CD4-positive, alpha-beta memory T cell (primary cell): ENCODE data around the gene TEAD1. TPM values are rescaled to one million over a fixed set of nuclear protein-coding genes. Genes with fewer than 3 reads are reported as not detected.

ENCODE experiments used
- CTCF ChIA-PET: fragments of 350-600 bp; sonication (Branson Sonifier 250); formaldehyde crosslinking; loops from one replicate; lab custom pipeline; 2021; ENCODE audit warnings: inconsistent platforms; ENCODE audit not compliant: partially characterized antibody; lab: Charles Lee
- POLR2A ChIA-PET: fragments of 350-600 bp; sonication (Branson Sonifier 250); formaldehyde crosslinking; loops from one replicate; lab custom pipeline; 2021; ENCODE audit not compliant: partially characterized antibody; lab: Charles Lee
- DNase-seq, 5 donors: peaks; one replicate each; pipeline versions ENCODE4 v3.0.0 to v3.0.0-alpha.2; 2020 to 2022; ENCODE audit warnings: mixed read lengths in 1 of 5
- H3K27ac ChIP-seq: one replicate; pipeline ENCODE4 v1.7.0; 2013; ENCODE audit warnings: low read depth, low read length
- H3K27me3 ChIP-seq: 2 replicates; pipeline ENCODE4 v1.7.0; 2013; ENCODE audit warnings: mild to moderate bottlenecking, low read length, moderate library complexity; ENCODE audit not compliant: insufficient read depth
- H3K36me3 ChIP-seq: 2 replicates; pipeline ENCODE4 v1.7.0; 2013; ENCODE audit warnings: mild to moderate bottlenecking, low read length, moderate library complexity; ENCODE audit not compliant: insufficient read depth
- H3K4me1 ChIP-seq: 2 replicates; pipeline ENCODE4 v1.7.0; 2013; ENCODE audit warnings: mild to moderate bottlenecking, low read length, moderate library complexity; ENCODE audit not compliant: insufficient read depth
- H3K4me3 ChIP-seq, 2 donors: one replicate each; pipeline ENCODE4 v1.7.0; 2013; ENCODE audit warnings: low read length in 2 of 2, mild to moderate bottlenecking in 1 of 2
- H3K9me3 ChIP-seq, 2 donors: one replicate each; pipeline ENCODE4 v1.7.0; 2013; ENCODE audit warnings: low read length in 2 of 2, control low read depth in 1 of 2; ENCODE audit not compliant: control insufficient read depth in 1 of 2
- H3K27ac Mint-ChIP-seq, 7 donors: one replicate each; pipeline ENCODE4 v1.8.0; 2020 to 2021; ENCODE audit warnings: mixed read lengths in 7 of 7, mild to moderate bottlenecking in 6 of 7, inconsistent platforms in 3 of 7, moderate library complexity in 3 of 7
- H3K27me3 Mint-ChIP-seq, 2 donors: one replicate each; pipeline ENCODE4 v1.8.0; 2020 to 2021; ENCODE audit warnings: mixed read lengths in 2 of 2
- H3K36me3 Mint-ChIP-seq, 2 donors: one replicate each; pipeline ENCODE4 v1.8.0; 2020 to 2021; ENCODE audit warnings: mixed read lengths in 2 of 2, inconsistent platforms in 1 of 2, mild to moderate bottlenecking in 1 of 2
- H3K4me1 Mint-ChIP-seq, 4 donors: one replicate each; pipeline ENCODE4 v1.8.0; 2020 to 2021; ENCODE audit warnings: mixed read lengths in 4 of 4, mild to moderate bottlenecking in 1 of 4
- H3K4me3 Mint-ChIP-seq, 8 donors: one replicate each; pipeline ENCODE4 v1.8.0; 2020 to 2021; ENCODE audit warnings: mixed read lengths in 8 of 8, mild to moderate bottlenecking in 7 of 8, moderate library complexity in 6 of 8, inconsistent platforms in 3 of 8
- H3K9me3 Mint-ChIP-seq, 8 donors: one replicate each; pipeline ENCODE4 v1.8.0; 2020 to 2021; ENCODE audit warnings: mixed read lengths in 8 of 8, mild to moderate bottlenecking in 5 of 8, inconsistent platforms in 3 of 8, moderate library complexity in 1 of 8
- intact Hi-C: fragments of 100-400 bp; cut with micrococcal nuclease; formaldehyde crosslinking; loops from one replicate; pipeline ENCODE4 v1.15.1; 2023
- polyA plus RNA-seq, 2 donors: library from polyadenylated mRNA; unstranded; fragments of 300-500 nt; fragmentation: Illumina TruSeq; gene quantifications; one replicate each; pipeline ENCODE4 v1.2.3, GENCODE V29; 2021
- total RNA-seq, 2 experiments: library from RNA; stranded (reverse); gene quantifications; one replicate each; pipeline ENCODE4 v1.2.3, GENCODE V29; 2021

TEAD1 gene
- total and polyA plus RNA-seq, 4 experiments from 2014 or later = 0.15 to 1.1 (median 0.52) TPM; not detected in 1

DNA sequence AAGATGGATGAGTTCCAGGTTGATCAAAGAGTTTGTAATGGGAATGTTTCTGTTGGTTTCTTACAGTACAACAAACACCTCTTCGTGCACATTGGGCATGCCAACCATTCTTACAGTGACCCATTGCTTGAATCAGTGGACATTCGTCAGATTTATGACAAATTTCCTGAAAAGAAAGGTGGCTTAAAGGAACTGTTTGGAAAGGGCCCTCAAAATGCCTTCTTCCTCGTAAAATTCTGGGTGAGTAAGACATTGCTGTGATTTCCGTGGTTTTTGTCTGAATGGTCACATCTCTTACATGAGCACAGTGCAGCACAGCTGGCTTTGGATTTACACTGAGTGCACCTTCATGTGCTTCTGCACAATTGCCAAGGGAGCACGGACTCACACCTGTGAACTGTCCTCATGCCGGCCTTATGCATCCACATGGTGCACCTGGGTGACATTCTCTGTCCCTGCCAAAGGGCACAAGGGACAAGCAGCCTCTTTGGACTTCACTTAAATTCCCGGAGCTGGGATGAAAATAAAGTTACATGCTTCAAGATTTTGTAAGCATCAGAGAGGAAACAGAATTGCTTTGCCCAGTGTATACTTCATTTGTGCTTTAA, 227.8 kb downstream of the TEAD1 start:
- H3K4me1 Mint-ChIP-seq = peaks cover 0 to 3% (median 0%) of the 10 kb centered on the region in 4 donors
- no peaks in the 10 kb centered on the region for H3K27me3 ChIP-seq
- ChIA-PET CTCF (interaction anchor here (0.6 to 1.3 kb wide), 5 partner anchors 13 to 1115 kb away, joined by 3 to 6 read pairs (median 4); no protein-coding TSS in a partner anchor), POLR2A (no interaction called here)
- no peak overlapping the region for H3K27ac ChIP-seq
- intact Hi-C loops = no loop called here
- no peak overlapping the region for H3K27ac Mint-ChIP-seq
- H3K4me1 ChIP-seq = no peaks in the 10 kb centered on the region
- H3K9me3 Mint-ChIP-seq = no peaks in the 10 kb centered on the region
- no peaks in the 10 kb centered on the region for H3K9me3 ChIP-seq
- no peaks in the 10 kb centered on the region for H3K36me3 Mint-ChIP-seq
- H3K4me3 ChIP-seq = no peak overlapping the region
- no peak overlapping the region for H3K4me3 Mint-ChIP-seq
- no peak for DNase-seq
- peaks cover 3 to 12% of the 10 kb centered on the region in 2 donors for H3K27me3 Mint-ChIP-seq
- H3K36me3 ChIP-seq = no peaks in the 10 kb centered on the region

- ChIA-PET POLR2A (no interaction called here), CTCF (interaction anchor here (0.9 to 1.3 kb wide), 3 partner anchors 14 to 1116 kb away, joined by 3 to 6 read pairs (median 4); no protein-coding TSS in a partner anchor)
- Mint-ChIP-seq H3K4me1 (peaks cover 0 to 3% (median 0%) of the 10 kb centered on the region in 4 donors), H3K9me3 (no peaks in the 10 kb centered on the region), H3K36me3 (no peaks in the 10 kb centered on the region), H3K4me3 (no peak overlapping the region), H3K27me3 (peaks cover 3 to 10% of the 10 kb centered on the region in 2 donors), H3K27ac (no peak overlapping the region)
- Histone ChIP-seq H3K27me3 (no peaks in the 10 kb centered on the region), H3K4me1 (no peaks in the 10 kb centered on the region), H3K9me3 (no peaks in the 10 kb centered on the region), H3K36me3 (no peaks in the 10 kb centered on the region), H3K27ac (no peak overlapping the region), H3K4me3 (no peak overlapping the region)
- intact Hi-C loops = no loop called here
- DNase-seq = no peak
Measured at GRCh38 chr11:12902791-12903486, 228.7 kb downstream of the TEAD1 start.

DNA sequence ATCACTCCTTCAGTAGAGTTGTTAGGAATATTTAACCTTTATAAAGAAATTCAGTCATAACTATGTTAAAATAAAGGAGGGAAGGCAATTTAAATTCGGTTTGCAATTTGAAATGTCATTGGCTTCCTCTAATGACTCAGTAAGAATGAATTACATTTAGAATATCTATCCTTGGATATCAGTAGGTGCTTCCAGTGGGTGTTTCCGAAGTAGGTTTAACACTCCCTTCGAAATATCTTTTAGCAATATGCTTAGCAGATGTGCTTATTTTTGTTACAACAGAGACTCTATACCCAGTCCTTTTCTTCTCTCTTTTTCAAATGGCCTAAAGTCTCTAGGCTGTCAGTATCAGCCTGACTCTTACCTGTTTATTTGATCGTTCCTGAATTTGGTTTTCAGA, 231.2 kb downstream of the TEAD1 start:
- Histone ChIP-seq H3K27ac (no peak overlapping the region), H3K4me1 (no peaks in the 10 kb centered on the region), H3K9me3 (no peaks in the 10 kb centered on the region), H3K36me3 (no peaks in the 10 kb centered on the region), H3K4me3 (no peak overlapping the region), H3K27me3 (no peaks in the 10 kb centered on the region)
- intact Hi-C loops = no loop called here
- Mint-ChIP-seq H3K27ac (no peak overlapping the region), H3K4me1 (peaks cover 0 to 3% (median 0%) of the 10 kb centered on the region in 4 donors), H3K4me3 (no peak overlapping the region), H3K36me3 (no peaks in the 10 kb centered on the region), H3K9me3 (no peaks in the 10 kb centered on the region), H3K27me3 (peaks cover 2 to 8% of the 10 kb centered on the region in 2 donors)
- ChIA-PET POLR2A (no interaction called here), CTCF (no interaction called here)
- DNase-seq = no peak

GRCh38 chr11:12906501-12906900, 232.3 kb downstream of the TEAD1 start:
- intact Hi-C loops = no loop called here
- no peak for DNase-seq
- Mint-ChIP-seq H3K36me3 (no peaks in the 10 kb centered on the region), H3K27me3 (peaks cover 2 to 8% of the 10 kb centered on the region in 2 donors), H3K27ac (no peak overlapping the region), H3K4me3 (no peak overlapping the region), H3K4me1 (no peaks in the 10 kb centered on the region), H3K9me3 (no peaks in the 10 kb centered on the region)
- Histone ChIP-seq H3K36me3 (no peaks in the 10 kb centered on the region), H3K9me3 (no peaks in the 10 kb centered on the region), H3K27me3 (no peaks in the 10 kb centered on the region), H3K4me1 (no peaks in the 10 kb centered on the region), H3K27ac (no peak overlapping the region), H3K4me3 (no peak overlapping the region)
- ChIA-PET POLR2A (no interaction called here), CTCF (interaction anchor here (0.8 kb wide), 1 partner anchor 9 kb away, joined by 3 read pairs; no protein-coding TSS in a partner anchor)

GRCh38 chr11:12909879-12910278, 235.7 kb downstream of the TEAD1 start:
- H3K4me1 ChIP-seq = no peaks in the 10 kb centered on the region
- Mint-ChIP-seq H3K36me3 (no peaks in the 10 kb centered on the region), H3K27me3 (peaks cover 0 to 14% of the 10 kb centered on the region in 2 donors), H3K4me3 (no peak overlapping the region), H3K4me1 (peaks cover 0 to 1% (median 0%) of the 10 kb centered on the region in 4 donors), H3K27ac (no peak overlapping the region), H3K9me3 (peaks cover 0 to 2% (median 0%) of the 10 kb centered on the region in 8 donors)
- CTCF ChIA-PET = interaction anchor here (1.5 to 1.6 kb wide), 2 partner anchors 14 to 21 kb away, joined by 3 to 8 read pairs; no protein-coding TSS in a partner anchor
- H3K36me3 ChIP-seq = no peaks in the 10 kb centered on the region
- no peak overlapping the region for H3K27ac ChIP-seq
- intact Hi-C loops = no loop called here
- no peak overlapping the region for H3K4me3 ChIP-seq
- H3K27me3 ChIP-seq = no peaks in the 10 kb centered on the region
- no peak for DNase-seq
- POLR2A ChIA-PET = no interaction called here
- no peaks in the 10 kb centered on the region for H3K9me3 ChIP-seq

DNA sequence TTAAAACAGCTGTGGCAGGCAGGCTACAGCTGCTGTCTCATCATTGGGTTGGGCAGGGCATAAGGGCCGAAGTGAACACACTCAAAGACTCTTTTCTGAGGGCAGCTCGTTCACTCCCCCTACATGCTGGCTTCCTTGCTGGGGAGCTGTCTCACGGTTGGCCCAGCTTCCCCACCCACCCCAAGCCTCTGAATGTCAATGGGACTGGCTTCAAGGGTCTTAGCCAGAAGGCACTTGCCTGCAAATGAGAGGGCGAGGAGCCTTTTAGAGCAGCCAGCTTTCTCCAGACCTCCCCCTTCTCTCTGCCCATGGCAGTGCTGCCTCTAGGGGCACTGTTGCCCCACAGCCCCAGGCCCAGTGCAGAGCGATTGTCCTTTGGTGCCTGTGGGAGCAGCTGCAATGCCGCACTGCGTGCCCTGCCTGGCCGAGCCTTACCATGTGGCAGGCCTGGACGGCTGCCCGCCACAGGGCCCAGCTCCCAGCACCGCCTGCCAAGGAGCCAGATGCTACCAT, 240.2 kb downstream of the TEAD1 start:
- Histone ChIP-seq H3K4me1 (no peaks in the 10 kb centered on the region), H3K27me3 (no peaks in the 10 kb centered on the region), H3K4me3 (no peak overlapping the region), H3K9me3 (no peaks in the 10 kb centered on the region), H3K27ac (no peak overlapping the region), H3K36me3 (no peaks in the 10 kb centered on the region)
- CTCF ChIA-PET = interaction anchor here (1.0 to 2.1 kb wide), 3 partner anchors 9 to 32 kb away, joined by 3 to 5 read pairs (median 4); no protein-coding TSS in a partner anchor
- Mint-ChIP-seq H3K4me3 (no peak overlapping the region), H3K9me3 (peaks cover 0 to 4% (median 0%) of the 10 kb centered on the region in 8 donors), H3K27me3 (peaks cover 11 to 15% of the 10 kb centered on the region in 2 donors), H3K36me3 (no peaks in the 10 kb centered on the region), H3K27ac (no peak overlapping the region), H3K4me1 (peaks cover 0 to 1% (median 0%) of the 10 kb centered on the region in 4 donors)
- no peak for DNase-seq
- POLR2A ChIA-PET = no interaction called here
- intact Hi-C loops = no loop called here

- intact Hi-C loops = no loop called here
- Mint-ChIP-seq H3K4me3 (no peak overlapping the region), H3K9me3 (peaks cover 0 to 4% (median 0%) of the 10 kb centered on the region in 8 donors), H3K27ac (no peak overlapping the region), H3K4me1 (peaks cover 0 to 1% (median 0%) of the 10 kb centered on the region in 4 donors), H3K36me3 (no peaks in the 10 kb centered on the region), H3K27me3 (peaks cover 11 to 15% of the 10 kb centered on the region in 2 donors)
- no peak overlapping the region for H3K4me3 ChIP-seq
- no peaks in the 10 kb centered on the region for H3K36me3 ChIP-seq
- no peak overlapping the region for H3K27ac ChIP-seq
- ChIA-PET CTCF (interaction anchor here (1.0 to 2.1 kb wide), 3 partner anchors 8 to 32 kb away, joined by 3 to 5 read pairs (median 4); no protein-coding TSS in a partner anchor), POLR2A (no interaction called here)
- no peaks in the 10 kb centered on the region for H3K9me3 ChIP-seq
- H3K27me3 ChIP-seq = no peaks in the 10 kb centered on the region
- DNase-seq = no peak
- H3K4me1 ChIP-seq = no peaks in the 10 kb centered on the region
Measured at GRCh38 chr11:12915093-12915492, 240.9 kb downstream of the TEAD1 start.
